ENCODE measurements around the gene WDFY2. TPM values are rescaled to one million over a fixed set of nuclear protein-coding genes. Genes with fewer than 3 reads are reported as not detected.

WDFY2 gene
- total and polyA plus RNA-seq, 2 of the 8 experiments (the other 6 are each of a cell fraction or from before 2014, with no cell fraction given) = 13.9 to 29.0 TPM

DNA sequence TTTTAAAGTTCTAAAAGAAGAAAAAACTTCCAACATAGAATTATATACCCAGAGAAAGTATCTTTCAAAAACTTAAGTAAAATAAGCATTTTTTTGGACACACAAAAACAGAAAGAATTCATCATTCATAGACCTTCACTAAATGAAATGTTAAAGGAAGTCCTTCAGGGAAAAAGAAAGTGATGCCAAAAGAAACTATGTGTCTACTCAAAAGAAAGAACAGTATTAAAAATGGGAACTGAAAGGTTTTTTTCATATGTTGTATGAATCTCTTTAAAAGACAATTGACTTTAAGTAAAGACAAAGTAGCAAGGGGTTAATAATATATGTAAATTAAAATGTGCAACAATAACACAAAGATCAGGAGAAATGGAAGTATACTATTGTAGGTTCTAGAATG lies 123.2 kb downstream of the WDFY2 start (continued):
- TF ChIP-seq, protein P1, sequence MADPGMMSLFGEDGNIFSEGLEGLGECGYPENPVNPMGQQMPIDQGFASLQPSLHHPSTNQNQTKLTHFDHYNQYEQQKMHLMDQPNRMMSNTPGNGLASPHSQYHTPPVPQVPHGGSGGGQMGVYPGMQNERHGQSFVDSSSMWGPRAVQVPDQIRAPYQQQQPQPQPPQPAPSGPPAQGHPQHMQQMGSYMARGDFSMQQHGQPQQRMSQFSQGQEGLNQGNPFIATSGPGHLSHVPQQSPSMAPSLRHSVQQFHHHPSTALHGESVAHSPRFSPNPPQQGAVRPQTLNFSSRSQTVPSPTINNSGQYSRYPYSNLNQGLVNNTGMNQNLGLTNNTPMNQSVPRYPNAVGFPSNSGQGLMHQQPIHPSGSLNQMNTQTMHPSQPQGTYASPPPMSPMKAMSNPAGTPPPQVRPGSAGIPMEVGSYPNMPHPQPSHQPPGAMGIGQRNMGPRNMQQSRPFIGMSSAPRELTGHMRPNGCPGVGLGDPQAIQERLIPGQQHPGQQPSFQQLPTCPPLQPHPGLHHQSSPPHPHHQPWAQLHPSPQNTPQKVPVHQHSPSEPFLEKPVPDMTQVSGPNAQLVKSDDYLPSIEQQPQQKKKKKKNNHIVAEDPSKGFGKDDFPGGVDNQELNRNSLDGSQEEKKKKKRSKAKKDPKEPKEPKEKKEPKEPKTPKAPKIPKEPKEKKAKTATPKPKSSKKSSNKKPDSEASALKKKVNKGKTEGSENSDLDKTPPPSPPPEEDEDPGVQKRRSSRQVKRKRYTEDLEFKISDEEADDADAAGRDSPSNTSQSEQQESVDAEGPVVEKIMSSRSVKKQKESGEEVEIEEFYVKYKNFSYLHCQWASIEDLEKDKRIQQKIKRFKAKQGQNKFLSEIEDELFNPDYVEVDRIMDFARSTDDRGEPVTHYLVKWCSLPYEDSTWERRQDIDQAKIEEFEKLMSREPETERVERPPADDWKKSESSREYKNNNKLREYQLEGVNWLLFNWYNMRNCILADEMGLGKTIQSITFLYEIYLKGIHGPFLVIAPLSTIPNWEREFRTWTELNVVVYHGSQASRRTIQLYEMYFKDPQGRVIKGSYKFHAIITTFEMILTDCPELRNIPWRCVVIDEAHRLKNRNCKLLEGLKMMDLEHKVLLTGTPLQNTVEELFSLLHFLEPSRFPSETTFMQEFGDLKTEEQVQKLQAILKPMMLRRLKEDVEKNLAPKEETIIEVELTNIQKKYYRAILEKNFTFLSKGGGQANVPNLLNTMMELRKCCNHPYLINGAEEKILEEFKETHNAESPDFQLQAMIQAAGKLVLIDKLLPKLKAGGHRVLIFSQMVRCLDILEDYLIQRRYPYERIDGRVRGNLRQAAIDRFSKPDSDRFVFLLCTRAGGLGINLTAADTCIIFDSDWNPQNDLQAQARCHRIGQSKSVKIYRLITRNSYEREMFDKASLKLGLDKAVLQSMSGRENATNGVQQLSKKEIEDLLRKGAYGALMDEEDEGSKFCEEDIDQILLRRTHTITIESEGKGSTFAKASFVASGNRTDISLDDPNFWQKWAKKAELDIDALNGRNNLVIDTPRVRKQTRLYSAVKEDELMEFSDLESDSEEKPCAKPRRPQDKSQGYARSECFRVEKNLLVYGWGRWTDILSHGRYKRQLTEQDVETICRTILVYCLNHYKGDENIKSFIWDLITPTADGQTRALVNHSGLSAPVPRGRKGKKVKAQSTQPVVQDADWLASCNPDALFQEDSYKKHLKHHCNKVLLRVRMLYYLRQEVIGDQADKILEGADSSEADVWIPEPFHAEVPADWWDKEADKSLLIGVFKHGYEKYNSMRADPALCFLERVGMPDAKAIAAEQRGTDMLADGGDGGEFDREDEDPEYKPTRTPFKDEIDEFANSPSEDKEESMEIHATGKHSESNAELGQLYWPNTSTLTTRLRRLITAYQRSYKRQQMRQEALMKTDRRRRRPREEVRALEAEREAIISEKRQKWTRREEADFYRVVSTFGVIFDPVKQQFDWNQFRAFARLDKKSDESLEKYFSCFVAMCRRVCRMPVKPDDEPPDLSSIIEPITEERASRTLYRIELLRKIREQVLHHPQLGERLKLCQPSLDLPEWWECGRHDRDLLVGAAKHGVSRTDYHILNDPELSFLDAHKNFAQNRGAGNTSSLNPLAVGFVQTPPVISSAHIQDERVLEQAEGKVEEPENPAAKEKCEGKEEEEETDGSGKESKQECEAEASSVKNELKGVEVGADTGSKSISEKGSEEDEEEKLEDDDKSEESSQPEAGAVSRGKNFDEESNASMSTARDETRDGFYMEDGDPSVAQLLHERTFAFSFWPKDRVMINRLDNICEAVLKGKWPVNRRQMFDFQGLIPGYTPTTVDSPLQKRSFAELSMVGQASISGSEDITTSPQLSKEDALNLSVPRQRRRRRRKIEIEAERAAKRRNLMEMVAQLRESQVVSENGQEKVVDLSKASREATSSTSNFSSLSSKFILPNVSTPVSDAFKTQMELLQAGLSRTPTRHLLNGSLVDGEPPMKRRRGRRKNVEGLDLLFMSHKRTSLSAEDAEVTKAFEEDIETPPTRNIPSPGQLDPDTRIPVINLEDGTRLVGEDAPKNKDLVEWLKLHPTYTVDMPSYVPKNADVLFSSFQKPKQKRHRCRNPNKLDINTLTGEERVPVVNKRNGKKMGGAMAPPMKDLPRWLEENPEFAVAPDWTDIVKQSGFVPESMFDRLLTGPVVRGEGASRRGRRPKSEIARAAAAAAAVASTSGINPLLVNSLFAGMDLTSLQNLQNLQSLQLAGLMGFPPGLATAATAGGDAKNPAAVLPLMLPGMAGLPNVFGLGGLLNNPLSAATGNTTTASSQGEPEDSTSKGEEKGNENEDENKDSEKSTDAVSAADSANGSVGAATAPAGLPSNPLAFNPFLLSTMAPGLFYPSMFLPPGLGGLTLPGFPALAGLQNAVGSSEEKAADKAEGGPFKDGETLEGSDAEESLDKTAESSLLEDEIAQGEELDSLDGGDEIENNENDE (IDR thresholded peaks at IDR 0.05; ENCODE audit: insufficient replicate concordance, low read length) = no peak
- no peak for TF ChIP-seq NANOG (IDR thresholded peaks at IDR 0.05; ENCODE audit: insufficient read depth, low read depth, low read length, poor library complexity, severe bottlenecking)
- TF ChIP-seq KDM5A (IDR thresholded peaks at IDR 0.05; ENCODE audit: low read length) = no peak
- TF ChIP-seq POLR2A (IDR thresholded peaks at IDR 0.05; ENCODE audit: control extremely low read depth in 1 of 2, low read depth in 2 of 2, low read length in 2 of 2) = no peak
- TF ChIP-seq GABPA (IDR thresholded peaks at IDR 0.05; ENCODE audit: borderline replicate concordance, insufficient read depth, low read length) = no peak
- TF ChIP-seq ASH2L (IDR thresholded peaks at IDR 0.05; ENCODE audit: low read length) = no peak
- TF ChIP-seq MAFK (IDR thresholded peaks at IDR 0.05; ENCODE audit: low read depth, low read length) = no peak
- TF ChIP-seq TEAD4 (IDR thresholded peaks at IDR 0.05; ENCODE audit: low read depth, low read length) = no peak
- TF ChIP-seq EP300 (IDR thresholded peaks at IDR 0.05; ENCODE audit: borderline replicate concordance in 1 of 2, low read depth in 2 of 2, low read length in 2 of 2) = no peak
- TF ChIP-seq GTF2F1 (IDR thresholded peaks at IDR 0.05; ENCODE audit: borderline replicate concordance, low read depth, low read length) = no peak
- TF ChIP-seq SP4 (IDR thresholded peaks at IDR 0.05; ENCODE audit: low read length) = no peak
- no peak for TF ChIP-seq CTBP2 (IDR thresholded peaks at IDR 0.05; ENCODE audit: borderline replicate concordance, insufficient read depth, insufficient read length, low read length)

Measured in H1 (cell line).